Tibial artery (tissue), 4 donors: ENCODE data around the gene ARFGAP3.

Experiments
- DNase-seq, 2 donors: peaks; one replicate each; pipeline ENCODE4 v3.0.0-alpha.2; 2019
- H3K27ac ChIP-seq, 2 donors: fragments of 200-600 bp; sonication (generic) in 1 of 2; 1 replicate in 1 of 2; 2 replicates in 1 of 2; pipeline ENCODE4 v1.5.1; 2018 to 2019; ENCODE audit warnings: mild to moderate bottlenecking in 1 of 2
- H3K27me3 ChIP-seq, 2 donors: fragments of 200-600 bp; sonication (generic) in 1 of 2; one replicate each; pipeline versions ENCODE4 v1.5.1 to v1.6.0; 2016 to 2019
- H3K36me3 ChIP-seq, 3 donors: fragments of 200-600 bp; sonication (generic) in 2 of 3; one replicate each; pipeline ENCODE4 v1.5.1; 2016 to 2019; ENCODE audit warnings: mild to moderate bottlenecking in 2 of 3
- H3K4me1 ChIP-seq, 4 donors: fragments of 200-600 bp; sonication (generic) in 2 of 4; 1 replicate in 3 of 4; 2 replicates in 1 of 4; pipeline ENCODE4 v1.5.1; 2016 to 2019
- H3K4me3 ChIP-seq, 2 donors: fragments of 200-600 bp; sonication (generic) in 1 of 2; 1 replicate in 1 of 2; 2 replicates in 1 of 2; pipeline ENCODE4 v1.5.1; 2018 to 2019; ENCODE audit warnings: mild to moderate bottlenecking in 2 of 2
- H3K9me3 ChIP-seq, 3 donors: fragments of 200-600 bp; sonication (generic) in 1 of 3; one replicate each; pipeline ENCODE4 v1.5.1; 2016 to 2019
- CTCF ChIP-seq, 2 experiments: fragments of 200-600 bp in 1 of 2; fragments of 450-650 bp in 1 of 2; IDR thresholded peaks; one replicate each; pipeline ENCODE4 v1.5.1; 2017 to 2019; ENCODE audit warnings: antibody characterized with exemption in 2 of 2, mild to moderate bottlenecking in 1 of 2, moderate library complexity in 1 of 2
- intact Hi-C: fragments of 100-400 bp; cut with DNase I; formaldehyde crosslinking; loops from one replicate; pipeline ENCODE4 v1.15.0; 2023; ENCODE audit warnings: low total_unique reads

Gene ARFGAP3

DNA sequence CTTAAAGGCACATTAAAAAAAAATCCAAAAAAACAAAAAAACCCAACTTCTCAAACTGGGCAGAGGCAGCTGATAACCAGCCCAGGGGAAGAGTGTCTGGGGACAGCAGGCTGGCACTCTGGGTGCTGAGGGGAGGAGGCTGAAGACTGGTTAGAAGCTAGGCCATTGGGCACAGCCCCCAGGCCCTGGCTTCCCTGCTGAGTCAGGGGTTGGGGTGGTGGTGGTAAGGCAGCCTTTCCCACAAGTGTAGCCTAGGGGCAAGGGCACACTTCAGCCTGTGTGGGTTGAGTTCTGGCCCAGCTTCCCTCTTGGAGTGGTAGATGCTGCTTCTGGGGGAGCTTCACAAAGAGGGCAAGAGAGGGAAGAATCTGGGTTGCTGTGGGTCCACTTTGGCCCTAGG is 16.3 kb upstream of the ARFGAP3 start:
- intact Hi-C loops: no loop called here
- TF ChIP-seq CTCF (IDR thresholded peaks at IDR 0.05): no peak
- H3K4me1 ChIP-seq: peaks cover 0 to 18% (median 15%) of the 10 kb centered on the region in 4 donors
- no peak for DNase-seq
- no peak overlapping the region for H3K4me3 ChIP-seq
- peaks cover 75 to 87% (median 87%) of the 10 kb centered on the region in 3 donors for H3K36me3 ChIP-seq
- H3K27ac ChIP-seq: no peak overlapping the region
- no peaks in the 10 kb centered on the region for H3K9me3 ChIP-seq
- H3K27me3 ChIP-seq: no peaks in the 10 kb centered on the region

DNA sequence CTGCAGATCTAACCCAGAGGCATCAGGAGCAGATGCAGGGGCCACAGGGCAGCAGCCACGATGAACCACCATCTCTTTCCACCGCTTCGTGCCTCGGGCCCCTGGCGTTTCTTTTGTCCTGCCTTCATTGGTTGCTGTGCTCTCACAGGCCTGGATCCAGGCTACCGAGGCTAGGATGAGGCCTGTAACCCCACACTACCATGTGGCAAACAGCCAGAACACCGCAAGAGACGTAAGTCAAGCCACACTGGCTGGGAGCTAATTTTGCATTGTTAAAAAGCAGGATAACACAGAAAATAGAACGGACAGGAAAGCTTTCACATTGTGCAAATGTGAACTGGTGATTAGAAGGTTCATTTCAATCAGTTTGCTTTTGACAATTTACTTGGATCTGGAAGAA is 15.7 kb upstream of the ARFGAP3 start:
- Histone ChIP-seq H3K27ac (no peak overlapping the region), H3K4me1 (peaks cover 0 to 23% (median 17%) of the 10 kb centered on the region in 4 donors), H3K9me3 (no peaks in the 10 kb centered on the region), H3K36me3 (peaks cover 70 to 82% (median 82%) of the 10 kb centered on the region in 3 donors), H3K27me3 (no peaks in the 10 kb centered on the region), H3K4me3 (no peak overlapping the region)
- intact Hi-C loops: no loop called here
- no peak for DNase-seq
- no peak for TF ChIP-seq CTCF (IDR thresholded peaks at IDR 0.05)

- Histone ChIP-seq H3K4me3 (no peak overlapping the region), H3K36me3 (peaks cover 59 to 67% (median 67%) of the 10 kb centered on the region in 3 donors), H3K27ac (no peak overlapping the region), H3K27me3 (no peaks in the 10 kb centered on the region), H3K4me1 (peaks cover 0 to 31% (median 17%) of the 10 kb centered on the region in 4 donors), H3K9me3 (no peaks in the 10 kb centered on the region)
- intact Hi-C loops: no loop called here
- TF ChIP-seq CTCF (IDR thresholded peaks at IDR 0.05): no peak
- no peak for DNase-seq
These were observed 14.3 kb upstream of the ARFGAP3 start for GRCh38 chr22:42871146-42872050.

- peak overlapping the region; percentile 64 to 76 for H3K27ac ChIP-seq
- intact Hi-C loops: loop anchor here (10.0 kb wide), 1 partner anchor 145 kb away; the partner anchor contains the start of gene PACSIN2
These were observed 12.9 kb upstream of the ARFGAP3 start for GRCh38 chr22:42869888-42870480.

DNA sequence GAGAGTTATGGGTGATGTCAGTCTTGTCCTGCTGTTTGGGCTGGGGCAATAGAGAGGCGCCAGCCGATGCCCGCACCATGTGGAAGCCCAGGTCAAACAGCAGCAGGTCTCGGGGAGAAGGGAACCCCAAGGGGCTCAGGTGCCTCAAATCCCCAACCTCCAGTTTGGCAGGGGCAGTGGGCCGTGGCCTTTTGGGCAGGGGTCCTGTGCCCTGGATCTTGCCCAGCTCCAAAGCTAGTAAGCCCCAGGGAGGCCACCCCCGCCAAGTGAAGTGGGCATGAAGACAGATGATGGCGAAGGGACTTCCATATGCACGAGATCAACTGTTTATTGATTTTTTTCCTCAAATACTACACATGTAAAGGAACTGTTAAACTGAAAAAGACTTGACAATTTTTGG is 12.4 kb upstream of the ARFGAP3 start:
- H3K4me3 ChIP-seq: no peak overlapping the region

More at GRCh38 chr22:42869888-42870480, 12.9 kb upstream of the ARFGAP3 start:
- no peak for TF ChIP-seq CTCF (IDR thresholded peaks at IDR 0.05)
- no peaks in the 10 kb centered on the region for H3K27me3 ChIP-seq
- peaks cover 0 to 31% (median 17%) of the 10 kb centered on the region in 4 donors for H3K4me1 ChIP-seq
- DNase-seq: no peak
- no peaks in the 10 kb centered on the region for H3K9me3 ChIP-seq
- H3K36me3 ChIP-seq: peaks cover 45 to 53% (median 53%) of the 10 kb centered on the region in 3 donors
- H3K4me3 ChIP-seq: no peak overlapping the region

More for the DNA sequence above, 12.4 kb upstream of the ARFGAP3 start:
- Histone ChIP-seq H3K27me3 (no peaks in the 10 kb centered on the region), H3K36me3 (peaks cover 40 to 50% (median 49%) of the 10 kb centered on the region in 3 donors), H3K9me3 (no peaks in the 10 kb centered on the region), H3K4me1 (peaks cover 0 to 31% (median 17%) of the 10 kb centered on the region in 4 donors), H3K27ac (peak overlapping the region; percentile 64 to 76)
- intact Hi-C loops: loop anchor here (10.0 kb wide), 1 partner anchor 145 kb away; the partner anchor contains the start of gene PACSIN2
- no peak for DNase-seq
- TF ChIP-seq CTCF (IDR thresholded peaks at IDR 0.05): no peak
